Measurements from ENCODE around the gene CCNB2.

- TF ChIP-seq CTCF (IDR thresholded peaks at IDR 0.05; ENCODE audit: low read depth, low read length) = no peak
- TF ChIP-seq EZH2phosphoT487 (IDR thresholded peaks at IDR 0.05; ENCODE audit: low read depth) = no peak
These were observed 52.5 kb downstream of the CCNB2 start for GRCh38 chr15:59157396-59157795.
